ENCODE data around the gene FBXW8.

The FBXW8 gene

GRCh38 chr12:116971222-116971621 is 60.5 kb downstream of the FBXW8 start:
- no peak for TF ChIP-seq SIN3A (IDR thresholded peaks at IDR 0.05; ENCODE audit: borderline replicate concordance, insufficient read depth, low read length)
- no peak for TF ChIP-seq REST (IDR thresholded peaks at IDR 0.05; ENCODE audit: insufficient read depth in 1 of 2, low read depth in 2 of 2, low read length in 2 of 2)
- no peak for TF ChIP-seq POLR2AphosphoS5 (IDR thresholded peaks at IDR 0.05; ENCODE audit: low read depth, low read length)
- TF ChIP-seq FOXP2 (optimal IDR thresholded peaks at IDR 0.05; ENCODE audit: borderline replicate concordance, extremely low read depth, extremely low read length, insufficient read depth), result no peak
- TF ChIP-seq TAF1 (IDR thresholded peaks at IDR 0.05; ENCODE audit: borderline replicate concordance, insufficient read depth, low read length), result no peak

DNA sequence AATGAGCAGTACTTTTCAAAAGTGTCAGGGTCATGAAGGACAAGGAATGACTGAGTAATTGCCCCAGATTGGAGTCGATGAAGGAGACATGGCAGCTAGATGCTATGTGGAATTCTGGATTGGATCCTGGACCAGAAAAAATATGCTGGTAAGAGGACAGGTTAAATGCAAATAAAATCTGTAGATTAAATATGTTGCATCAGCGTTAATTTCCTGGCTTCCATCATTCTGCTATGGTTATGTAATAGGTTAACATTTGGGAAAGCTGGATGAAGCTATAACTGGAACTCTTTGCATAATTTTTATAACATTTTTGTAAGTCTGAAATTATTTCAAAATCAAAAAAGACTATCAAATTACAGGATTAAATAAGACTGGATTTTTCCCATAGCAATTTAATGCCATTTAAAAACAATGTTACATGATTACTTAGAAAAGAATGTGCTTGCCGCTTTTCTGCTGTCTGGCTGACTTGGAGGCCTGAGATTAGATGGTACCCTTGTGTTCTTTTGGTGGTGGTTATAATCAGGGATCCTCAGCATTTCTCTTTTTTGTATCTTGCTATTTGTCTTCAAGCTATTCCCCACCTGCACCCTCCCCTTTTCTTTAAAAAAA is 65.1 kb downstream of the FBXW8 start:
- TF ChIP-seq FOXP2 (optimal IDR thresholded peaks at IDR 0.05; ENCODE audit: borderline replicate concordance, extremely low read depth, extremely low read length, insufficient read depth) (no peak), REST (IDR thresholded peaks at IDR 0.05; ENCODE audit: insufficient read depth in 1 of 2, low read depth in 2 of 2, low read length in 2 of 2) (no peak), SIN3A (IDR thresholded peaks at IDR 0.05; ENCODE audit: borderline replicate concordance, insufficient read depth, low read length) (no peak), TAF1 (IDR thresholded peaks at IDR 0.05; ENCODE audit: borderline replicate concordance, insufficient read depth, low read length) (no peak), POLR2AphosphoS5 (IDR thresholded peaks at IDR 0.05; ENCODE audit: low read depth, low read length) (no peak)

GRCh38 chr12:116977465-116978380 is 67.0 kb downstream of the FBXW8 start:
- TF ChIP-seq TAF1 (IDR thresholded peaks at IDR 0.05; ENCODE audit: borderline replicate concordance, insufficient read depth, low read length) (no peak), REST (IDR thresholded peaks at IDR 0.05; ENCODE audit: insufficient read depth in 1 of 2, low read depth in 2 of 2, low read length in 2 of 2) (no peak), FOXP2 (optimal IDR thresholded peaks at IDR 0.05; ENCODE audit: borderline replicate concordance, extremely low read depth, extremely low read length, insufficient read depth) (no peak), SIN3A (IDR thresholded peaks at IDR 0.05; ENCODE audit: borderline replicate concordance, insufficient read depth, low read length) (no peak), POLR2AphosphoS5 (IDR thresholded peaks at IDR 0.05; ENCODE audit: low read depth, low read length) (no peak)

DNA sequence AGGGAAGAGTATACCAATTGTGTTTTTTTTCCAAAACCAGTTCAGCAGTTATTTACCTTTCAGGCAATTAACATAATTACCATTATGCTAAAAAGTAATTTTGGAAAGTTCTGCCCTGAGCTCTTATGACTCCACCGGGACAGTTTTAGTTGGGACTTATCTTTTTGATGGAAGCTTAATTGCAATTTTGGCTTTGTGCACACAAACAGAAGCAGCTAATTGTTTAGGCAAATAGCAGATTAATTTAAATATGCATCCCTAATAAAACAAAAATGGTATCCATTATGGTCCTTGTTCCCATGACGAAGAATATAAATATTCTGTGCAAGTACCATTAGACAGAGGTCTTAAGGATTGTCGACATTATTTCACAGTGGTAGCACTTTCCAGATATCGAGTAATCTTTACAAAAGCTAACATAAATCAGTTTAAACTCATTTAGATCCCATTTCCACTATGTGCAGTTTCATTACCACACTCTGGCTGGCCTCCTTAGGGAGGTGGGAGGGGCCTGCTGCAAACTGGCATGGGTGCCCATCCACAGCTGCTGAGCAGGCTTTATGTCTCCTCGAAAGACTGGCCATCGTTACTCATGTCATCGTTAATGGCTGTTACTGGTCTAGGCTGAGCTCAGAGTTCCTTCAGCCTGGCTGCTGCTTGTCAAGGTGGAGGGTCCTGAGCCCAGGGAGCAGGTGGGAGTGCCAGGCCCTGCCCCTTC is 68.2 kb downstream of the FBXW8 start:
- TF ChIP-seq REST (IDR thresholded peaks at IDR 0.05; ENCODE audit: insufficient read depth in 1 of 2, low read depth in 2 of 2, low read length in 2 of 2) (no peak), SIN3A (IDR thresholded peaks at IDR 0.05; ENCODE audit: borderline replicate concordance, insufficient read depth, low read length) (no peak), POLR2AphosphoS5 (IDR thresholded peaks at IDR 0.05; ENCODE audit: low read depth, low read length) (no peak), FOXP2 (optimal IDR thresholded peaks at IDR 0.05; ENCODE audit: borderline replicate concordance, extremely low read depth, extremely low read length, insufficient read depth) (no peak), TAF1 (IDR thresholded peaks at IDR 0.05; ENCODE audit: borderline replicate concordance, insufficient read depth, low read length) (no peak)
